Measurements from ENCODE around the gene TTC1. TPM values are rescaled to one million over a fixed set of nuclear protein-coding genes. Genes with fewer than 3 reads are reported as not detected.

TTC1 gene
- total RNA-seq, 1 donor from 2014 or later, result 49.9 TPM

DNA sequence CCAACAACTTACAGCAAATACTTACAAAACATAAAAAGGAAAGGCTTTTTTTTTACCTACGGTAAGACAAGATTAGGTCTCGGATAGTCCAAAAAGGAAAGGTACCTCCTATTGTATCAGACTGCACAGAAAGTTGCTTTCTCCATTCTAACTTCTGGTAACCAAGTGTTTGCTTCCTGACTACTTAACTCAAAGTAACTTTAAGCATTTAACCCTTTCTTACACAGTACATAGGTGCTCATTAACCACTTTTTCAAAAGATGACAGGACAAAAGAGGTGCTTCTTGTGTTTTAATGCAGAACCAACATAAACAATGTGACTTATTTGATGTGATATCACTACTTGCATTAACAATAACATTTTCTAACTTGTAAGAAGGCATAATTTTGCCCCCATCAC is 87.2 kb downstream of the TTC1 start:
- Mint-ChIP-seq H3K4me1 (ENCODE audit: unreplicated experiment) (peaks cover 16% of the 10 kb centered on the region), H3K9me3 (ENCODE audit: unreplicated experiment) (no peaks in the 10 kb centered on the region), H3K27ac (ENCODE audit: unreplicated experiment) (no peak overlapping the region), H3K36me3 (ENCODE audit: unreplicated experiment) (peaks cover 23% of the 10 kb centered on the region), H3K4me3 (ENCODE audit: unreplicated experiment) (no peak overlapping the region), H3K27me3 (ENCODE audit: unreplicated experiment) (no peaks in the 10 kb centered on the region)
- no peak for TF ChIP-seq CTCF (IDR thresholded peaks at IDR 0.05)
- no peak for DNase-seq (ENCODE audit: extremely low spot score, unreplicated experiment)

DNA sequence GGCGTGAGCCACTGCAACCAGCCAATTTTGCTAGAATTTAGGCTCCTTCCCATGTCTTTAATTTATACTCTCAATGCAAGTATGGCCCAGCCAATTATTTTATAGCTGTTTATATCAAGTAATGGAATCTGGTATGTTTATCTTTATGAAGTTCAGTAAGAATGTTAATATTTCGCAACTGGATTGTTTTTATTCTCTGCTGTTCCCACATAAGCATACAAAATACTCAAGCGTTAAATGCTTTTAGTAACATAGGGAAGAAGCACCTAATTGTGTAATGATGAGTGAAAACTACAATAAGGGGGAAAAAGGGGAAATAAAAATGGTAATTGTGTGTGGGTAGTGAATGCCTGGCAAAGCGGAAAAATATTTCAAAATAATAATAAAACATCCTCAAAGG is 89.1 kb downstream of the TTC1 start:
- peak overlapping the region; percentile 48 for H3K27ac Mint-ChIP-seq (ENCODE audit: unreplicated experiment)
- H3K9me3 Mint-ChIP-seq (ENCODE audit: unreplicated experiment), result no peaks in the 10 kb centered on the region
- DNase-seq (ENCODE audit: extremely low spot score, unreplicated experiment), result no peak
- peaks cover 16% of the 10 kb centered on the region for H3K4me1 Mint-ChIP-seq (ENCODE audit: unreplicated experiment)
- H3K4me3 Mint-ChIP-seq (ENCODE audit: unreplicated experiment), result no peak overlapping the region
- H3K36me3 Mint-ChIP-seq (ENCODE audit: unreplicated experiment), result peaks cover 17% of the 10 kb centered on the region
- H3K27me3 Mint-ChIP-seq (ENCODE audit: unreplicated experiment), result no peaks in the 10 kb centered on the region
- TF ChIP-seq CTCF (IDR thresholded peaks at IDR 0.05), result no peak

- H3K36me3 Mint-ChIP-seq (ENCODE audit: unreplicated experiment), result peaks cover 23% of the 10 kb centered on the region
- peaks cover 14% of the 10 kb centered on the region for H3K4me1 Mint-ChIP-seq (ENCODE audit: unreplicated experiment)
- H3K27me3 Mint-ChIP-seq (ENCODE audit: unreplicated experiment), result no peaks in the 10 kb centered on the region
- TF ChIP-seq CTCF (IDR thresholded peaks at IDR 0.05), result no peak
- H3K27ac Mint-ChIP-seq (ENCODE audit: unreplicated experiment), result no peak overlapping the region
- no peak overlapping the region for H3K4me3 Mint-ChIP-seq (ENCODE audit: unreplicated experiment)
- no peaks in the 10 kb centered on the region for H3K9me3 Mint-ChIP-seq (ENCODE audit: unreplicated experiment)
- DNase-seq (ENCODE audit: extremely low spot score, unreplicated experiment), result no peak
Measured at GRCh38 chr5:160105686-160106360, 96.9 kb downstream of the TTC1 start.

DNA sequence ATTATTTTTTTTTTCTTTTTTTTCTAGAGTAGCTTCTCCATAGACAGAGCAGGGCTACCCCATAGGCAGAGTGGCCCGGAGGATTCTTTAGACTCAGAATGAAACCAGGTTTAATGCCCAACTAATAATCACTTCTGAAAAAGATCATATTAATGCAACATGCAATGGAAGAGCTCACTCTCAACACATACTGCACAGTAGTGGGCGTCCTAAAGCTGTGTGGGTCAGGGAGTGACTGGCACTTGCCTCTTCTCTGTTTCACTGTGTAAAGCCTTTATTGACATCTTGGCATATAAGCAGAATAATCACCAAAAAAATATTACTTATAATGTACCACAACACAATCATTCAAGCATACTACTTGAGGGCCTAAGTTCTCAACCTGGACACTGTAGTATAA is 99.2 kb downstream of the TTC1 start:
- no peaks in the 10 kb centered on the region for H3K27me3 Mint-ChIP-seq (ENCODE audit: unreplicated experiment)
- no peak overlapping the region for H3K27ac Mint-ChIP-seq (ENCODE audit: unreplicated experiment)
- peaks cover 29% of the 10 kb centered on the region for H3K36me3 Mint-ChIP-seq (ENCODE audit: unreplicated experiment)
- no peak for DNase-seq (ENCODE audit: extremely low spot score, unreplicated experiment)
- no peak for TF ChIP-seq CTCF (IDR thresholded peaks at IDR 0.05)
- H3K4me1 Mint-ChIP-seq (ENCODE audit: unreplicated experiment), result peaks cover 13% of the 10 kb centered on the region
- no peak overlapping the region for H3K4me3 Mint-ChIP-seq (ENCODE audit: unreplicated experiment)
- H3K9me3 Mint-ChIP-seq (ENCODE audit: unreplicated experiment), result no peaks in the 10 kb centered on the region

Other genes with a start within 250 kb of the TTC1 start
- gene ADRA1B, start 92.7 kb upstream of the TTC1 start, total RNA-seq, result 4.0 and 4.6 TPM in 2 replicates
- gene PWWP2A, start 110.3 kb downstream of the TTC1 start, total RNA-seq, result 21.9 and 22.3 TPM in 2 replicates
- gene FABP6, start 220.4 kb downstream of the TTC1 start, total RNA-seq, result not detected in 2 replicates

All from osteocyte (in vitro differentiated cells).